GM19328 (cell line): ENCODE results near the gene DOHH.

Source experiments
- ATAC-seq: cut with Tn5 transposase; IDR thresholded peaks from one replicate; pipeline ENCODE4 v1.9.1; 2021; ENCODE audit warnings: mild to moderate bottlenecking, moderate library complexity; ENCODE audit not compliant: unreplicated experiment

DOHH gene

GRCh38 chr19:3443840-3444694 lies 56.4 kb downstream of the DOHH start:
- no peak for ATAC-seq

GRCh38 chr19:3442487-3443071 lies 57.9 kb downstream of the DOHH start:
- ATAC-seq = no peak

- ATAC-seq = no peak
Measured at GRCh38 chr19:3441986-3442329, 58.5 kb downstream of the DOHH start.

GRCh38 chr19:3441089-3441985 lies 59.1 kb downstream of the DOHH start:
- no peak for ATAC-seq
